Fibroblast of pulmonary artery (primary cell): ENCODE data around the gene C4orf46.
"Not testable (repeated sequence)": the region's sequence is repeated elsewhere in the genome, so short reads cannot be mapped to it uniquely, and the experiment has no call there.

Source experiments
- DNase-seq: peaks from one replicate; pipeline ENCODE4 v3.0.0-alpha.2; 2010; ENCODE audit warnings: low read depth
- H3K4me3 ChIP-seq: replicated peaks from 2 replicates; pipeline ENCODE4 v1.5.1; 2011; ENCODE audit warnings: low read depth, mild to moderate bottlenecking, control low read depth, low read length, moderate library complexity
- CTCF ChIP-seq: IDR thresholded peaks from 2 replicates; pipeline ENCODE4 v1.5.1; 2011; ENCODE audit warnings: mild to moderate bottlenecking, control low read depth, low read length, inconsistent platforms; ENCODE audit errors: missing control alignments

C4orf46 gene

GRCh38 chr4:158669310-158669709 is 2.4 kb downstream of the C4orf46 start:
- no peak for DNase-seq
- TF ChIP-seq CTCF, result no peak
- H3K4me3 ChIP-seq, result no peak overlapping the region

- TF ChIP-seq CTCF, result peak; percentile 54
- DNase-seq, result peak; percentile 15
These were observed 4.0 kb downstream of the C4orf46 start for GRCh38 chr4:158667651-158668198.

GRCh38 chr4:158666892-158667291 is 4.8 kb downstream of the C4orf46 start:
- no peak for DNase-seq
- TF ChIP-seq CTCF, result no peak
- no peak overlapping the region for H3K4me3 ChIP-seq

More at GRCh38 chr4:158667651-158668198, 4.0 kb downstream of the C4orf46 start:
- no peak overlapping the region for H3K4me3 ChIP-seq

GRCh38 chr4:158664806-158665205 is 6.9 kb downstream of the C4orf46 start:
- H3K4me3 ChIP-seq, result no peak overlapping the region
- no peak for DNase-seq
- TF ChIP-seq CTCF, result no peak

GRCh38 chr4:158663707-158664625 is 7.7 kb downstream of the C4orf46 start:
- DNase-seq, result peak; percentile 54
- not testable (repeated sequence) for H3K4me3 ChIP-seq

GRCh38 chr4:158663255-158663654 is 8.4 kb downstream of the C4orf46 start:
- H3K4me3 ChIP-seq, DNase-seq: not testable (repeated sequence)

- no peak for DNase-seq
- no peak overlapping the region for H3K4me3 ChIP-seq
- TF ChIP-seq CTCF, result no peak
These were observed 14.4 kb downstream of the C4orf46 start for GRCh38 chr4:158657291-158657690.

- DNase-seq, result no peak
- no peak for TF ChIP-seq CTCF
- H3K4me3 ChIP-seq, result no peak overlapping the region
These were observed 15.2 kb downstream of the C4orf46 start for GRCh38 chr4:158656439-158656838.
